ENCODE measurements around the gene MEGF6. TPM values are rescaled to one million over a fixed set of nuclear protein-coding genes. Genes with fewer than 3 reads are reported as not detected.

MEGF6 gene
- total RNA-seq, 2 donors from 2014 or later: 83.0 to 103 TPM

- Mint-ChIP-seq H3K27ac (no peak overlapping the region), H3K9me3 (no peaks in the 10 kb centered on the region), H3K36me3 (ENCODE audit: low read depth) (peaks cover 3% of the 10 kb centered on the region), H3K4me1 (no peaks in the 10 kb centered on the region), H3K4me3 (no peak overlapping the region), H3K27me3 (ENCODE audit: insufficient read depth) (no peaks in the 10 kb centered on the region)
- H3K4me3 ChIP-seq (ENCODE audit: low read length): no peak overlapping the region
- no peak for DNase-seq
- H3K27ac ChIP-seq (ENCODE audit: low read depth, low read length): no peak overlapping the region
- no peaks in the 10 kb centered on the region for H3K4me1 ChIP-seq (ENCODE audit: control insufficient read depth, insufficient read depth, low read length)
- no peak overlapping the region for H3K9ac ChIP-seq (ENCODE audit: extremely low read depth, low read length, poor library complexity, severe bottlenecking)
- H3K9me3 ChIP-seq (ENCODE audit: control insufficient read depth, low read length): no peaks in the 10 kb centered on the region
- TF ChIP-seq CTCF (conservative IDR thresholded peaks at IDR 0.05): no peak
- H3K36me3 ChIP-seq (ENCODE audit: control insufficient read depth, insufficient read depth, low read length): no peaks in the 10 kb centered on the region
- no peaks in the 10 kb centered on the region for H3K27me3 ChIP-seq (ENCODE audit: control insufficient read depth, insufficient read depth, low read length, poor library complexity, severe bottlenecking)
- WGBS, 2 experiments (ENCODE audit: insufficient coverage in 1 of 2, insufficient read length in 1 of 2): 93 to 94% methylated on average over 20 to 34 of the region's 34 CpGs
Observed at GRCh38 chr1:3494321-3495308, 116.7 kb downstream of the MEGF6 start.

GRCh38 chr1:3492545-3493246 is 118.6 kb downstream of the MEGF6 start:
- no peak overlapping the region for H3K27ac Mint-ChIP-seq
- Histone ChIP-seq H3K27me3 (ENCODE audit: control insufficient read depth, insufficient read depth, low read length, poor library complexity, severe bottlenecking) (no peaks in the 10 kb centered on the region), H3K4me3 (ENCODE audit: low read length) (no peak overlapping the region), H3K9ac (ENCODE audit: extremely low read depth, low read length, poor library complexity, severe bottlenecking) (no peak overlapping the region), H3K36me3 (ENCODE audit: control insufficient read depth, insufficient read depth, low read length) (peaks cover 3% of the 10 kb centered on the region), H3K4me1 (ENCODE audit: control insufficient read depth, insufficient read depth, low read length) (no peaks in the 10 kb centered on the region), H3K27ac (ENCODE audit: low read depth, low read length) (no peak overlapping the region), H3K9me3 (ENCODE audit: control insufficient read depth, low read length) (peaks cover 10% of the 10 kb centered on the region)
- H3K9me3 Mint-ChIP-seq: peaks cover 13% of the 10 kb centered on the region
- H3K4me3 Mint-ChIP-seq: no peak overlapping the region
- 91% methylated on average over 7 to 17 of the region's 17 CpGs for WGBS, 2 experiments (ENCODE audit: insufficient coverage in 1 of 2, insufficient read length in 1 of 2)
- H3K4me1 Mint-ChIP-seq: no peaks in the 10 kb centered on the region
- no peak for DNase-seq
- peaks cover 17% of the 10 kb centered on the region for H3K36me3 Mint-ChIP-seq (ENCODE audit: low read depth)
- H3K27me3 Mint-ChIP-seq (ENCODE audit: insufficient read depth): no peaks in the 10 kb centered on the region
- no peak for TF ChIP-seq CTCF (conservative IDR thresholded peaks at IDR 0.05)

- H3K27ac Mint-ChIP-seq: no peak overlapping the region
- H3K4me1 ChIP-seq (ENCODE audit: control insufficient read depth, insufficient read depth, low read length): no peaks in the 10 kb centered on the region
- peaks cover 13% of the 10 kb centered on the region for H3K9me3 Mint-ChIP-seq
- DNase-seq: peak; percentile 94
- H3K4me1 Mint-ChIP-seq: no peaks in the 10 kb centered on the region
- peaks cover 10% of the 10 kb centered on the region for H3K9me3 ChIP-seq (ENCODE audit: control insufficient read depth, low read length)
- H3K9ac ChIP-seq (ENCODE audit: extremely low read depth, low read length, poor library complexity, severe bottlenecking): no peak overlapping the region
- TF ChIP-seq CTCF (conservative IDR thresholded peaks at IDR 0.05): peak; percentile 98
- H3K4me3 Mint-ChIP-seq: peak overlapping the region; percentile 36
- no peaks in the 10 kb centered on the region for H3K27me3 Mint-ChIP-seq (ENCODE audit: insufficient read depth)
- no peak overlapping the region for H3K27ac ChIP-seq (ENCODE audit: low read depth, low read length)
- H3K27me3 ChIP-seq (ENCODE audit: control insufficient read depth, insufficient read depth, low read length, poor library complexity, severe bottlenecking): no peaks in the 10 kb centered on the region
- WGBS, 2 experiments (ENCODE audit: insufficient coverage in 1 of 2, insufficient read length in 1 of 2): 52 to 95% methylated on average over 18 to 39 of the region's 41 CpGs
- peaks cover 3% of the 10 kb centered on the region for H3K36me3 ChIP-seq (ENCODE audit: control insufficient read depth, insufficient read depth, low read length)
- H3K36me3 Mint-ChIP-seq (ENCODE audit: low read depth): peaks cover 17% of the 10 kb centered on the region
- no peak overlapping the region for H3K4me3 ChIP-seq (ENCODE audit: low read length)
Observed at GRCh38 chr1:3491291-3492246, 119.7 kb downstream of the MEGF6 start.
